Chondrocyte (in vitro differentiated cells): ENCODE measurements around the gene CCDC201. TPM values are rescaled to one million over a fixed set of nuclear protein-coding genes. Genes with fewer than 3 reads are reported as not detected.

Experiments used
- DNase-seq: peaks from one replicate; pipeline ENCODE4 v3.0.0; 2021; ENCODE audit warnings: mixed read lengths, low spot score
- H3K27ac Mint-ChIP-seq: one replicate; pipeline ENCODE4 v1.8.0; 2021; ENCODE audit warnings: mild to moderate bottlenecking, moderate library complexity, mixed read lengths; ENCODE audit not compliant: unreplicated experiment
- H3K27me3 Mint-ChIP-seq: 2 replicates; pipeline ENCODE4 v1.8.0; 2021; ENCODE audit warnings: low read depth, mixed read lengths
- H3K36me3 Mint-ChIP-seq: 2 replicates; pipeline ENCODE4 v1.8.0; 2021; ENCODE audit warnings: low read depth, mixed read lengths
- H3K4me1 Mint-ChIP-seq: 2 replicates; pipeline ENCODE4 v1.8.0; 2021; ENCODE audit warnings: low read depth, mild to moderate bottlenecking, mixed read lengths
- H3K4me3 Mint-ChIP-seq: one replicate; pipeline ENCODE4 v1.8.0; 2021; ENCODE audit warnings: mild to moderate bottlenecking, moderate library complexity, mixed read lengths; ENCODE audit not compliant: unreplicated experiment
- H3K9me3 Mint-ChIP-seq: 2 replicates; pipeline ENCODE4 v1.8.0; 2021; ENCODE audit warnings: low read depth, mixed read lengths
- CTCF ChIP-seq: fragments of 200-600 bp; sonication (generic); IDR thresholded peaks from 2 replicates; pipeline ENCODE4 v1.5.0; 2021; ENCODE audit warnings: antibody characterized with exemption, mild to moderate bottlenecking, moderate library complexity
- total RNA-seq: library from RNA; stranded (reverse); gene quantifications from 3 replicates; pipeline ENCODE4 v1.2.1, GENCODE V29; 2021

The CCDC201 gene
- total RNA-seq, 1 donor from 2014 or later: not detected

DNA sequence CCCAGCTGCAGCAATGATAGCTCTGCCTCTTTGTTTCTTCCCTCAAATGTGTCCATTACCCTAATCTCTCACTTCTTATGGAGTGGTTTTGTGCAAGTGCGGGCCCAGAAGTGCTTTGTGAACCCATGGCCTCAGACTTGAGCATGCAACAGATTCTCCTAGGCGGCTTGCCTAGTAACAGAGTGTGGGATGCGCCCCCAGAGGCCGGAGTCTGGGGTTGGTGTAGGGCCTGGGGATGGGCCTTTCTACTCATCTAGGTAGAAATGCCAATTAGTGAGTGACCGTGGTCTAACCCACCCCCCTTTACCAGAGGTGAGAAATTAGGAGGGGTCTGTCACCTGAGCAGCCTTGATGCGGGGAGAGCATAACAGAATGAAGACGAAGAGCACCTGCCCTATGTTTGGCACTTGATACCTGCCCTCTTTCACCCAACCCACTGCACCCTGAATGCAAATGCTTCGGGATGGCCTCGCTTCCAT is 8.4 kb upstream of the CCDC201 start:
- Mint-ChIP-seq H3K9me3 (peaks cover 24% of the 10 kb centered on the region), H3K27me3 (no peaks in the 10 kb centered on the region), H3K36me3 (peaks cover 3% of the 10 kb centered on the region), H3K27ac (peak overlapping the region; percentile 47), H3K4me1 (peaks cover 27% of the 10 kb centered on the region), H3K4me3 (no peak overlapping the region)
- DNase-seq: no peak
- TF ChIP-seq CTCF: no peak

- Mint-ChIP-seq H3K4me1 (peaks cover 19% of the 10 kb centered on the region), H3K9me3 (peaks cover 24% of the 10 kb centered on the region), H3K27ac (no peak overlapping the region), H3K36me3 (peaks cover 3% of the 10 kb centered on the region), H3K27me3 (no peaks in the 10 kb centered on the region), H3K4me3 (no peak overlapping the region)
- TF ChIP-seq CTCF: no peak
- DNase-seq: no peak
These were observed 7.6 kb upstream of the CCDC201 start for GRCh38 chr7:45880433-45880860.

- Mint-ChIP-seq H3K4me3 (no peak overlapping the region), H3K4me1 (peaks cover 16% of the 10 kb centered on the region), H3K27me3 (no peaks in the 10 kb centered on the region), H3K27ac (no peak overlapping the region), H3K36me3 (peaks cover 3% of the 10 kb centered on the region), H3K9me3 (peaks cover 24% of the 10 kb centered on the region)
- no peak for DNase-seq
- no peak for TF ChIP-seq CTCF
These were observed 5.7 kb upstream of the CCDC201 start for GRCh38 chr7:45878457-45879144.

GRCh38 chr7:45876519-45876918 is 3.6 kb upstream of the CCDC201 start:
- no peak overlapping the region for H3K4me3 Mint-ChIP-seq
- H3K27ac Mint-ChIP-seq: no peak overlapping the region
- peaks cover 3% of the 10 kb centered on the region for H3K36me3 Mint-ChIP-seq
- DNase-seq: no peak
- H3K4me1 Mint-ChIP-seq: peaks cover 11% of the 10 kb centered on the region
- TF ChIP-seq CTCF: no peak
- no peaks in the 10 kb centered on the region for H3K27me3 Mint-ChIP-seq
- peaks cover 24% of the 10 kb centered on the region for H3K9me3 Mint-ChIP-seq

- H3K36me3 Mint-ChIP-seq: peaks cover 3% of the 10 kb centered on the region
- no peak for DNase-seq
- peaks cover 9% of the 10 kb centered on the region for H3K4me1 Mint-ChIP-seq
- no peaks in the 10 kb centered on the region for H3K27me3 Mint-ChIP-seq
- H3K4me3 Mint-ChIP-seq: no peak overlapping the region
- peak overlapping the region; percentile 14 for H3K27ac Mint-ChIP-seq
- no peak for TF ChIP-seq CTCF
- peaks cover 24% of the 10 kb centered on the region for H3K9me3 Mint-ChIP-seq
These were observed 1.7 kb upstream of the CCDC201 start for GRCh38 chr7:45874408-45875131.
